Kidney (tissue), 14 donors: Measurements from ENCODE around the gene FOLR1. TPM values are rescaled to one million over a fixed set of nuclear protein-coding genes. Genes with fewer than 3 reads are reported as not detected.

Experiments
- DNase-seq, 5 donors: peaks; one replicate each; pipeline ENCODE4 v3.0.0-alpha.2; 2013 to 2020
- FAIRE-seq: peaks from 2 replicates; lab custom pipeline; 2012; peaks lifted over from hg19 to GRCh38; lab: Jason Lieb, UNC
- H3K27ac ChIP-seq, 2 donors: one replicate each; pipeline ENCODE4 v1.7.0; 2013; ENCODE audit warnings: low read depth in 2 of 2, low read length in 2 of 2, inconsistent platforms in 1 of 2
- H3K27me3 ChIP-seq: one replicate; pipeline ENCODE4 v1.7.1; 2013; ENCODE audit warnings: low read length, inconsistent platforms; ENCODE audit not compliant: control insufficient read depth, insufficient read depth
- H3K36me3 ChIP-seq, 3 donors: one replicate each; pipeline versions ENCODE4 v1.7.0 to v1.7.1; 2013; ENCODE audit warnings: low read length in 3 of 3, control low read depth in 1 of 3, inconsistent platforms in 1 of 3; ENCODE audit not compliant: insufficient read depth in 3 of 3, control insufficient read depth in 2 of 3
- H3K4me1 ChIP-seq, 3 donors: one replicate each; pipeline versions ENCODE4 v1.7.0 to v1.7.1; 2013; ENCODE audit warnings: low read length in 3 of 3, inconsistent platforms in 1 of 3, low read depth in 1 of 3; ENCODE audit not compliant: control insufficient read depth in 2 of 3, insufficient read depth in 2 of 3
- H3K4me3 ChIP-seq, 3 donors: one replicate each; pipeline versions ENCODE4 v1.7.0 to v1.8.1; 2013; ENCODE audit warnings: low read length in 3 of 3, control low read depth in 1 of 3, inconsistent platforms in 1 of 3
- H3K9ac ChIP-seq, 3 donors: one replicate each; pipeline versions ENCODE4 v1.7.0 to v1.7.1; 2013; ENCODE audit warnings: low read length in 3 of 3, control low read depth in 1 of 3, inconsistent platforms in 1 of 3
- H3K9me3 ChIP-seq, 3 donors: one replicate each; pipeline versions ENCODE4 v1.7.0 to v1.7.1; 2013; ENCODE audit warnings: low read length in 3 of 3, control low read depth in 1 of 3, inconsistent platforms in 1 of 3; ENCODE audit not compliant: control insufficient read depth in 2 of 3, insufficient read depth in 1 of 3
- intact Hi-C: fragments of 100-400 bp; cut with DNase I; formaldehyde crosslinking; loops from one replicate; pipeline ENCODE4 v1.11.1; 2022
- polyA plus RNA-seq: library from polyadenylated mRNA; stranded (reverse); fragments of 350-450 nt; fragmentation: Illumina TruSeq; extraction: RNeasy Lipid Tissue Mini Kit (QIAGEN cat#74804); gene quantifications from one replicate; pipeline ENCODE4 v1.2.3, GENCODE V29; 2014; ENCODE audit warnings: low read depth, low replicate concordance; ENCODE audit not compliant: insufficient read depth
- total RNA-seq: library from RNA; stranded (reverse); fragmentation: NEBNext Ultra II Directional; extraction: Animal tissue kit (Norgen Biotek cat#: 25700); gene quantifications from one replicate; pipeline ENCODE4 v1.2.1, GENCODE V29; 2021
- TF ChIP-seq, protein P1 (sequence below): IDR thresholded peaks from 3 replicates; pipeline ENCODE4 v1.5.1; 2012; ENCODE audit warnings: mild to moderate bottlenecking, moderate library complexity, borderline replicate concordance; ENCODE audit not compliant: insufficient read depth; ENCODE audit errors: extremely low read depth
- donor health status: control.
- donor health status: control.
- donor health status: control.
- donor health status: control.
- donor health status: control.
- donor health status: DM: yes; HTN: yes; CAD: no.
- donor health status: Normal renal cell carcinoma (clear cell type).

Gene FOLR1
- total and polyA plus RNA-seq, 2 donors from 2014 or later: 41.2 to 297 TPM

DNA sequence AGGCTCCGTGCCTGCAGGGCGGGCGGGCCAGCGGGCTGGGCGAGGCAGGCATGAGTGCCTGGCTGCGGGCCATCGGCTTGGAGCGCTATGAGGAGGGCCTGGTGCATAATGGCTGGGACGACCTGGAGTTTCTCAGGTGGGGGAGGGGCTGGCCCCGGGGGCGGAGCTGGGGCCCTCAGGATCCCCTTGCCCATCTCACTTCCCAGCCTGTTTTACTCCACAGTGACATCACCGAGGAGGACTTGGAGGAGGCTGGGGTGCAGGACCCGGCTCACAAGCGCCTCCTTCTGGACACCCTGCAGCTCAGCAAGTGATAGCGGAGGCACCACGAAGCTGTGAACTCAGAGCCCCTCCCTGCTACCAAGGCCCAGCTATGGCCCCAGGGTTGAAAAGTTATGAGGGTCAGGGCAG, 46.1 kb downstream of the FOLR1 start:
- Histone ChIP-seq H3K36me3 (peaks cover 4 to 35% (median 20%) of the 10 kb centered on the region in 3 donors), H3K27ac (no peak overlapping the region), H3K4me1 (peaks cover 0 to 15% (median 4%) of the 10 kb centered on the region in 3 donors), H3K27me3 (peaks cover 18% of the 10 kb centered on the region), H3K9ac (no peak overlapping the region), H3K4me3 (no peak overlapping the region), H3K9me3 (no peaks in the 10 kb centered on the region)
- peak in 4 of 5 donors; percentile 73 to 91 (median 78) for DNase-seq
- FAIRE-seq: no peak
- TF ChIP-seq, protein P1, sequence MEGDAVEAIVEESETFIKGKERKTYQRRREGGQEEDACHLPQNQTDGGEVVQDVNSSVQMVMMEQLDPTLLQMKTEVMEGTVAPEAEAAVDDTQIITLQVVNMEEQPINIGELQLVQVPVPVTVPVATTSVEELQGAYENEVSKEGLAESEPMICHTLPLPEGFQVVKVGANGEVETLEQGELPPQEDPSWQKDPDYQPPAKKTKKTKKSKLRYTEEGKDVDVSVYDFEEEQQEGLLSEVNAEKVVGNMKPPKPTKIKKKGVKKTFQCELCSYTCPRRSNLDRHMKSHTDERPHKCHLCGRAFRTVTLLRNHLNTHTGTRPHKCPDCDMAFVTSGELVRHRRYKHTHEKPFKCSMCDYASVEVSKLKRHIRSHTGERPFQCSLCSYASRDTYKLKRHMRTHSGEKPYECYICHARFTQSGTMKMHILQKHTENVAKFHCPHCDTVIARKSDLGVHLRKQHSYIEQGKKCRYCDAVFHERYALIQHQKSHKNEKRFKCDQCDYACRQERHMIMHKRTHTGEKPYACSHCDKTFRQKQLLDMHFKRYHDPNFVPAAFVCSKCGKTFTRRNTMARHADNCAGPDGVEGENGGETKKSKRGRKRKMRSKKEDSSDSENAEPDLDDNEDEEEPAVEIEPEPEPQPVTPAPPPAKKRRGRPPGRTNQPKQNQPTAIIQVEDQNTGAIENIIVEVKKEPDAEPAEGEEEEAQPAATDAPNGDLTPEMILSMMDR: peak; percentile 49
- intact Hi-C loops: no loop called here

DNA sequence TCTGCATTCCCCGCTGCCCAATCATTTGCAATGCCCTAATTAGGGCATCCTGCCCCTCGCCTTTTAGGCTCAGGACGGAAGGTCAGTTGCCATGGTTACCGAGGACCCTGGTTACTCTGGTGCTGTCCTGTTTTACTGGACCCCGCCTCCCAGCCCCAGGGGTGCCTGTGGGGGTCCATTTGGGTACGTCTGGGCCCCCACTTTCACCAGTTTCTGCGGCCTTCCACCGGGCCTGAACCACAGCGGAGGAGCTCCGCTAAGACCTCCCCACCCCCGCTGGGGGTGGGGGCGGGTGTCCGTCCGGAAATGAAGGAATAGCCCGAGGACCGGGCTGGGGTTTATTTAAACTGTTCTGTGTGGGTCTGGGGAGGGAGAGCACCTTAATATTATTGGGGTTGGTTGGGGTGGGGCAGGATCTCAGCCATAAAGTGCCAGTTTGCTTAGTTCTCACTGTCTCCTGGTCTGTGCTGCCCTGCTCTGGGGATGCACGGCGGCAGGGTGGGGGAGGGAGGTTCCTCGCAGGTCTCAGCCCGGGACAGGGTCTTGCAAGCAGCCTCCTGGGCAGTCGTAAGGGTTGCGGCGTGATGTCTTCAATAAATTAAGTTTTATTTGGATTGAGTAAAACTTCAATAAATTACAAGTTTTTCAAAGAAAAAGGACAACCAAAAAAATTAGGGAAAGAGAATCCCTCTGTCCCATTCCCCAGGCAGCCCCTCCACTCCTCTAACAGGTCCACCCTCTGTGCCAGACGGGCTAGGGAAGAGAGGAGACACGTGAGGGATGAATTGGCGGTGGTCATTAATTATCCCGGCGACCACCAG, 46.8 kb downstream of the FOLR1 start:
- H3K9me3 ChIP-seq: no peaks in the 10 kb centered on the region
- peaks cover 22% of the 10 kb centered on the region for H3K27me3 ChIP-seq
- no peak overlapping the region for H3K9ac ChIP-seq
- H3K4me1 ChIP-seq: peaks cover 0 to 15% (median 4%) of the 10 kb centered on the region in 3 donors
- H3K36me3 ChIP-seq: peaks cover 2 to 29% (median 17%) of the 10 kb centered on the region in 3 donors
- intact Hi-C loops: no loop called here
- no peak overlapping the region for H3K4me3 ChIP-seq
- H3K27ac ChIP-seq: no peak overlapping the region
- peak in 2 of 5 donors; percentile 24 to 76 for DNase-seq
- TF ChIP-seq, protein P1: no peak
- no peak for FAIRE-seq

DNA sequence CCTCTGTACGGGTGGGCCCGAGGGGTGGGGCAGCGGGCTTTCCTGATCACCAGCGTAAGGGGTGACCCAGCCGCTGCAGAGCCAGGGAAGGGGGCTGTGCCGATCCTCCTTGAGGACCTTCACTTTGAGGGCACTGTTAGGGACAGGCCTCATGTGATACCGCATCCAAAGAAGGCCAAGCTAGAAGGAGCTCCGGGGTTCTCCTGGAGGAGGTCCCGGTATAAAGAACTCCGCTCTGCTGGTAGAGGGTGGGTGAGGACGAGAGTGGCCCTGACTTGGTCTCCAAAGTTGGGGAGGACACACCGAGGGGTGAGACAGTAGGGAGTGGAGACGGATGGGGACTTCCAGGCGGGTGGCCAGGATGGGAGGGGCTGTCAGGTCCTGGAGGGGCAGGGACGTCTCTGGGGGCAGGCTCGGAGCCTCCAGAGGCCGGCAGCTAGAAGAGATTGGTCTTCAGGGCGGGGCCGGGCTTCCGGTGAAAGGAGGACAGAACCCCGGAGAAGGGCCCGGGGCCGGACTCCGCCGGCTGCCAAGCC, 47.4 kb downstream of the FOLR1 start:
- no peaks in the 10 kb centered on the region for H3K9me3 ChIP-seq
- intact Hi-C loops: no loop called here
- peaks cover 22% of the 10 kb centered on the region for H3K27me3 ChIP-seq
- H3K27ac ChIP-seq: no peak overlapping the region
- peaks cover 0 to 23% (median 11%) of the 10 kb centered on the region in 3 donors for H3K36me3 ChIP-seq
- peak overlapping the region in 1 of 3 donors; percentile 19 for H3K9ac ChIP-seq
- H3K4me1 ChIP-seq: peaks cover 0 to 15% (median 4%) of the 10 kb centered on the region in 3 donors
- TF ChIP-seq, protein P1: no peak
- H3K4me3 ChIP-seq: no peak overlapping the region
- FAIRE-seq (no peak), DNase-seq (peak in 4 of 5 donors; percentile 45 to 91 (median 66))
